Pulmonary artery endothelial cell (primary cell): ENCODE results near the gene KCNJ2. TPM values are rescaled to one million over a fixed set of nuclear protein-coding genes. Genes with fewer than 3 reads are reported as not detected.

Source experiments
- DNase-seq: peaks from one replicate; pipeline ENCODE4 v3.0.0-alpha.2; 2011; ENCODE audit warnings: low read depth, low spot score
- total RNA-seq: library from RNA; depleted of rRNA; stranded (reverse); fragments of >200 nt; gene quantifications from 2 replicates; pipeline ENCODE4 v1.2.3, GENCODE V29; 2014

KCNJ2 gene
- total RNA-seq, result 19.3 and 33.3 TPM in 2 replicates

- no peak for DNase-seq
Observed at GRCh38 chr17:70168977-70169708, at the start of gene KCNJ2. KCNJ2 (plus strand) TSS chr17:70169532; CDS start chr17:70175040, 5,508 bp downstream.

DNA sequence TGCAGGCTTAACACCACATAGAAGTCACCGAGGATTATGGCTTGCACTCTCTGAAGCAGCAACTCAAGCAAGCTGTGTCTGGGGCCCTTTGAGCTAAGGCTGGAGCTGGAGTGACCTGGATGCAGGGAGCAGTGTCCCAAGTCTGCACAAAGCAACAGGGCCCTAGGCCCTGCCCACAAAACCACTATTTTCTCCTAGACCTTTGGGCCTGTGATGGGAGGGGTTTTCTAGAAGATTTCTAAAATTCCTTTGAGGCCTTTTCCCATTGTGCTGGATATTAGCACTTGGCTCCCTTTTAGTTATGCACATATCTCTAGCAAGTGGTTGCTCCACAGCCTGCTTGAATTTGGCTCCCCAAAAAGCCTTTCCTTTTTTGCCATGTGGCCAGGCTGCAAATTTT, 49.8 kb upstream of the KCNJ2 start:
- no peak for DNase-seq

DNA sequence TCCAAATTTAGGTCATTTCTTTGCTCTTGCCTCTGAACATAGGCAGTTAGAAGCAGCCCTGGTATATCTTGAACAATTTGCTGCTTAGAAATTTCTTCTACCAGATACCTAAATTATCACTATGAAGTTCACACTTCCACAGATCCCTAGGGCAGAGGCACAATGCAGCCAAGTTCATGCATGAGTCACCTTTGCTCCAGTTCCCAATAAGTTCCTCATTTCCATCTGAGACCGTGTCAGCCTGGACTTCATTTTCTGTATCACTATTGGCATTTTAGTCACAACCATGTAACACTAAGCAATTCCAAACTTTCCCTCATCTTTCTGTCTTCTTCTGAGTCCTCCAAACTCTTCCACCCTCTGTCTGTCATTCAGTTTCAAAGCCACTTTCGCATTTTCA, 49.3 kb upstream of the KCNJ2 start:
- DNase-seq, result peak; percentile 15

DNA sequence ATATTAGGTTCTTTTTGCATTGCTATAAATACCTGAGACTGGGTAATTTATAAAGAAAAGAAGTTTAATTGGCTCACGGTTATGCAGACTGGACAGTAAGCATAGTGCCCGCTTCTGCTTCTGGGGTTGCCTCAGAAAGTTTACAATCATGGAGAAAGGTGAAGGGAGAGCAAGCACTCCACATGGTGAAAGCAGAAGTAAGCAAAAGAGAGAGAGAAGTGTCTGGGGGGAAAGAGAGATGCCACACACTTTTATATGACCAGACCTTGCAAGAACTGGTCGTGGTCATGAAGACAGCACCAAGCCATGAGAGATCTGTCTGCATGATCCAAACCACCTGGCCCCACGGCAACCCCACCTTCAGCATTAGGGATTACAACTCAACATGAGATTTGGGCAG, 48.9 kb upstream of the KCNJ2 start:
- DNase-seq, result no peak

GRCh38 chr17:70121126-70121525, 48.2 kb upstream of the KCNJ2 start:
- peak; percentile 67 for DNase-seq

DNA sequence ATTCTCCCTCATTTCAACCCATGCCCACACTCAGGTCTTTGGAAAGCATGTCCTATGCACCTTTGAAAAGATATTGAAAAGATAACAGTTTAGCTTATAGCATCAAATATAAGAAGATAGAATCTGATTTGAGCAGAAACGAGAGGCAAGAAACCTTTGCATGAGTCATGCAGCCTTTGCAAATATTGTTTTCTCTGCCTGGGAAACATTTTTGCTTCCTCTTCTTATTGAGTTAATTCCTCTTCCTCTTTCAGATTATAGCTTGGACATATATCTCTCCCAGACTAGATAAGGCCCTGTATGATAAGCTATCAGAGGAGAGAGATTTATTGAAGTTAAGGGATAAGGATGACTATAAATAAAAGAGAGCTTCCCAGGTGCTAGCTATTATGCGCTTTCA, 46.1 kb upstream of the KCNJ2 start:
- DNase-seq, result peak; percentile 10

DNA sequence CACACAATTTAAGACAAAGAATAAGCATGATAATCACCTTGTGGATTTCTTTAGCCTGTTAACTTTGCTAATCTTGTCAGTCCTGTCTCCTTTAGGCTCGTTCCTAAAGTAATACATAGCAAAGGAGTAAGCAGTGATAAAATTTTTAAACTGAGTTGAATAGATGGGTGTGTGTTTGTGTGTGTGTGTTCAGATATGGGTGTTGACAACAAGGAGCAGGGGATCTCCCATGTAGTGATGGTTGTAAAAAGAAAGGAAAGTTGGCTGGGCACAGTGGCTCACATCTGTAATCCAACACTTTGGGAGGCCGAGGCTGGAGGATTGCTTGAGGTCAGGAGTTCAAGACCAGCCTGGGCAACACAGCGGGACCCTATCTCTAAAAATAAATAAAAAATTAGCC, 44.6 kb upstream of the KCNJ2 start:
- DNase-seq, result no peak

DNA sequence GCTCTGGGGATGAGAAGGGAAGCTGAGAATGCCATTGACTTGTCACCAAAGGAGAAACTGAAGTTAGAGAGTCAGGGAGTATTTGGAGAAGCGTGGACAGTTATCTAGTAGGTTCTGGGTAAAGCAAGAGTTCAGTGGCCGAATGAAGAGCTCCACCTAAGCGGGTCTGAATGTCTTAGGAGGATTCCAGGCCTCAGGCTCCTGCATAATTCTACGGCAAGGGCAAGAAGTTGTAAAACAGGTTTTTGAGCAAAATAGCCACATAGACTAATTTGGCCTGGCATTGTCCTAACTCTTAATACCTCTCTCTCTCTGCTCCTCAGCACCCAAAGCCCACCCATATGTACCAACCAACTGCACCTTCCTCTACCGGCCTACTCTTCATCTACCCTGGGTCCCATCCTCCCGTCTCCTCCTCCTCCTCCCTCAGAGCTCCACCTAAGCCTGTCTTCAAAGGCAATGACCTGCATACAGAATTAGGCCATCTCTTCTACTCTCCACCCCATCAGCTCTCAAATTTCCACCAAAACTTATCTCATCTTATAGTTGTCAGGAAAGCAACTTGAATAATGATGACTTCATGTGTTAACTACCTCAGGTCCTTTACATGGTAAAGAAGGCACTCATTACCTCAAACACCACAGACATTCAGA, 42.0 kb upstream of the KCNJ2 start:
- no peak for DNase-seq

- no peak for DNase-seq
Observed at GRCh38 chr17:70128727-70129238, 40.5 kb upstream of the KCNJ2 start.

DNA sequence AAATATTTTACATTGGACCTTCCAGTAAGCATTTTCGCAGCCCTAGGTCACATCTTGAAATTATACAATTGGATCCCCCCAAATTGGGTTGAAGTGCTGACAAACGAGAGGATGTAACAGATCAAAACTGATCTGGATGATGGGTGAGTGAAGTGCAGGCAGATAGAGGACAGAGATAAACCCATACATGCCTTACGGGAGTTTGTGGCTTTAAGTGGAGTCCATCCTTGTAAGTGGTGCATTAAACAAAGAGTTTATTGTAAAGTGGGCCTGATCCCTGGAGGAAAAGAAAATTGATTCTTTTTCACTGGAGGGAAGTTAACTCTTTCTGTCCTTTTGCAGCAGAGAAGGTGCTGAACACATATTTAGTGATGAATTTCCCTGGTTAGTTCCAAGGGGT, 39.0 kb upstream of the KCNJ2 start:
- no peak for DNase-seq

GRCh38 chr17:70132505-70132904, 36.8 kb upstream of the KCNJ2 start:
- DNase-seq, result no peak

GRCh38 chr17:70134042-70134441, 35.3 kb upstream of the KCNJ2 start:
- no peak for DNase-seq

DNA sequence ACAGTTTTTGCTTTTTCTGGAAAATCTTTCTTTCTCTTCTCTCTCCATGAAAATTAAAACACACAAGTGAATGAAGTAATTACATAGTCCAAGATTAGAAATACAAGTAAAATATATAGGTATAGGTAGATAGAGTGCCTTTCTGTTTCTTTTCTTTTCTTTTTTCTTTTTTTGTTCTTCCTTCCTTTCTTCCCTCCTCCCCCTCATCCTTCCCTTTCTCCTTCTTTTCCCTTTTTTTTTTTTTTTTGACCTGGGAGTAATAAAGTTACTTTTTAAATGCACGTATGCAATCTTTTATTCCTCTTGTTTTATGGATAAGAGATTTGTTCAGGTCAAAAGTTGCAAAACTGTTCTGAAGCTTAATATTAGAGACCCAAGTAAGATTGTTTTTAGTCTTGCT, 34.6 kb upstream of the KCNJ2 start:
- DNase-seq, result no peak

- DNase-seq, result no peak
Observed at GRCh38 chr17:70136131-70136530, 33.2 kb upstream of the KCNJ2 start.

DNA sequence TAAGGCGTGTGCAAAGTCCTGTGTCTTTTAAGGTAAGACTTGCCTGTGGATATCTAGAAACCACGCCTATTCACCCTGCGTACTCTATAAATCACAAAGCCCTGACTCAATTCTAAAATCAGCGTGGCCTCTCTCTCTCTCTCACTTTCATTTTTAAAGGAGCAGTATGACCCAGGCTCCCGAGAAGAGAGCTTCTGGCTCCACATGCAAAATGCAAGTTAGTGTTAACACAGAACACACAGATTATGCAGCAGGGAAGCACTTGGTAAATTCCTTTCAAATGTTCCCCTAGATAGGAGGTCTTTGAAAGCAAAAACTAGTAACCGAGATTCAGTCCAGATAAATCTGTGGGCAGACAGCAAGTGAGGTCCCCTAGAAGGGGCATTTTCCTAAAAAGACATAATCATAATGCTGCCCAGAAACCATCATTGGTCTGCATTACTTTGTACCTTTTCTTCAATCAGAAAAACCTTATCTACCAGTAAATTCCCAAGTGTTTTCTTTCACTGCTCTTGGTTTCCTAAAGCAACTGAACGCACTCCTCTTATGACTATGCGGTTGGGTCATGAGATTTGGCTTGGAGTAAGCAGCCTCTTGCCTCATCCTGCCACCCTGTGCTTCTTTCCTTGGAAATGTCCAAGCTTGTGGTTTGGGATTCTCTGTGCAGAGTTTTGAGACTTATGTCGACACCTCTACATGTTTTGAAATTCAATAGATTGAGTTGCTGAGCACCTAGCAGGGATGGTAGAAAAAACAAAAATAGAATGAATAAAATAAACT, 31.7 kb upstream of the KCNJ2 start:
- DNase-seq, result peak; percentile 37

DNA sequence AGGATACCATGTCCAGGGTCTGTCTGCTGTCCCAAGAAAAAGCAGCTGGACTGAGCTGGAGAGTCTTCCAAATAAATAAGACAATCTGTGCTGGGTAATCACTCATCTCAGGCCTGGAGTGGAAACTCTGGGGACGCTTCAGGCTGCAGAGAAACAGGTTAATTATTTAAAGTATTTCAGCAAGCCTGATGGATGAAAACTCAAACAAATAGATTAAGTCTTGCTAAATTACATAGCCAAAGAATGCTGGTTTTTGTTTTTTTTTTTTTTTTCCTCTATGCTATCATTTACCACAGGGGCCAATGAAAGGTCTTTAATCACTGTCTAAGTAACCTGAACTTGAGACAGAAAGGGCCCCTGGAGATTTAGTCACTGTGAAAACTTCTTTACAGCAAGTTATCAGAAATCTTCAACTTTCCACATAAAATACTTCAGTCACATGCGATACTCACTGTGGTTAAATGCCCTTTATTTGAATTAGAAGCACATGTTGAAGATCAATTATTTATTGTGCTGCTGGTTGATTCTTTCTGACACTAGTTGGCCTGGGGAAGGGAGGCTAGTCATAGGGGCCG, 31.0 kb upstream of the KCNJ2 start:
- DNase-seq, result no peak

DNA sequence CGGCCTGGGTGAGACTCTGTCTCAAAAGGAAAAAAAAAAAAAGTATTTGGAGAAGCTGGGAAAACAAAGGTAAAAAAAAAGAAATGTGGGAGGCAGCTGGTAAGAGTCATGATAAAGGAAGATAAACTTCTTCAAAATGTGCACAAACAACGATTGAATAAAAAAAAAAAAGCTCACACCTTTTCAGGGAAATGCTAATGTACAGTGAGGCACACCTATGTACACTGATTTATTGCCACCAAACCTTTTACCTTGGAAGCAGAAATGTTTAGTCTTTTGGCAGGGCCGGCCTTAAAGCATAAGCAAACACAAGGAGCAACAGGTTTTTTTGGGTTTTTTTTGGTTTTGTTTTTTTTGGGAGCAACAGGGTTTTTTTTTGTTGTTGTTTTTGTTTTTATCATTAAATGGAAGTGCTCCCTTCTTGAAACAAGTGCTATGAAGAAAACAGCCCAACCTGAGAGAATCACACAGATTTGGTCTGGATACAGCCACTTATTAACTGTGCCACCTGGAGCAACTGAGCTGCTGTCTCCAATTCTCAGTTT, 29.8 kb upstream of the KCNJ2 start:
- DNase-seq, result no peak

DNA sequence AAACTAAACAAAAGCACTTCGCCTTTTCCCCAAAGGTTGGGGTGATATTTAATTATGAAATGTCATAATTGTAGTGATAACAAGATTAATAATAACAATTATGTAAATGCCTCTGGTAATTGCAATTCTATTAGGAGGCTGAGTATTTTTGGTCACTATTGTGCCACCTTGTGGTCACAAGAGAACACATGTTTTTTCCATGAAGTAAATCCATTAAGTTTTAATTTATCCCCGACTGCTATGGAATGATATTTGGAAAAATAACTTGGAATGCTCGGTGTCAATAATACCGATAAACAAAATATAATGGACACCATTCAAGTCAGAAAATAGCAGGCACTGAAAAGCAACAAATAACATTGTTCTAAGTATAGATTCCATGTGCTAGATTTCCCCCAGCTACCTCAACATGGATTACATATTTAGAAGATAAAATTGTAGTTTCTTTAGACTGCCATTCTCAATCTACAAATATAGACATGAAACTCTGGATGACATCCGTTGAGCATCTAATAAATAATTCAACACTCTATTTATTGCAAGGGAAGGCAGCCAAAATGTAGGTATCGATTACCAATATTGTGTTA, 25.0 kb upstream of the KCNJ2 start:
- DNase-seq, result no peak

GRCh38 chr17:70153210-70153609, 16.1 kb upstream of the KCNJ2 start:
- no peak for DNase-seq

DNA sequence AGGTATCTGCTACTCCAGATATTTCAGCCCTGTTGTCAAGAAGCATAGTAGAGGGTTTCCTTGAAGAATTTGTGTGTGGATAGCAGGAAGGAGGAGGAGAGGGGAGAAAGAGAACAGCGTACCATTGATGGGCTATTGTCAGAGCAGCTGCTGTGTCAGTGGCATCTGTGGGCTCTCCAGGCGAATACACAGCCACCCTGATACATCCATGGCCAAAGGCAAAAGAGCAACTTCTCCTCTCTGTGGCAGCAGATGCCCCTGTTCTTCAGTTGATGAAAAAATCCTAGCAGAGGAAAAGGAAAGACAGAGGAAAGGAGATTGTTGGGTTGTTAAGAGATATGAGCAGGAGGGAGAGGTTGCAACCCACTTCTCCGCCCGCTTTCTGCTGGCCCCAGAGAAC, 12.2 kb upstream of the KCNJ2 start:
- DNase-seq, result no peak

DNA sequence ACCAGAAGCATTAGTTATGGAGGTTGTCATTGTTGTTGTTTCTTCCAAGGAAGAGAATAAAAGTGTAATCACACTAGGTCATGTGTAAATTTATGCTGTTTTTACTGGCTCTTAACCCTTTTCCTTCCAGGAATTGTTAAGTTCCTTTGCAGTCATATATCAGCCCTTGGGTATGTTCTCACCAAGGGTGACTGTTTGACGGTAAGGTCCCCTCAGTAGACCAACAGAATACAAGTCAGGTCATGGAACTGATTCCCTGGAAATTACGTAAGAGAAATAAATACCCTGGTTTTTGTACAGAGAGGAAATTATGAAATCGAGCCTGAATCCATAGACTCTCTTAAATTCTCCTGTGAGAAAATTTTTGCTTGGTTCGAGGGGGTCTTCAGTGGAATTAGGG, 11.2 kb upstream of the KCNJ2 start:
- peak; percentile 97 for DNase-seq
